Skin of body (tissue), 3 donors: ENCODE measurements around the gene RNF167. TPM values are rescaled to one million over a fixed set of nuclear protein-coding genes. Genes with fewer than 3 reads are reported as not detected.

Experiments
- DNase-seq: peaks from one replicate; lab custom pipeline; 2025; lab: John Stamatoyannopoulos, UW
- small RNA-seq: library from RNA; depleted of rRNA; stranded (forward); fragments of <200 nt; gene quantifications from one replicate; pipeline ENCODE3, GENCODE V24; 2014; ENCODE audit warnings: low replicate concordance
- total RNA-seq: library from RNA; depleted of rRNA; stranded (reverse); fragments of >200 nt; gene quantifications from one replicate; pipeline ENCODE4 v1.2.3, GENCODE V29; 2014

RNF167 gene
- total RNA-seq, 1 donor from 2014 or later: 20.6 TPM

DNA sequence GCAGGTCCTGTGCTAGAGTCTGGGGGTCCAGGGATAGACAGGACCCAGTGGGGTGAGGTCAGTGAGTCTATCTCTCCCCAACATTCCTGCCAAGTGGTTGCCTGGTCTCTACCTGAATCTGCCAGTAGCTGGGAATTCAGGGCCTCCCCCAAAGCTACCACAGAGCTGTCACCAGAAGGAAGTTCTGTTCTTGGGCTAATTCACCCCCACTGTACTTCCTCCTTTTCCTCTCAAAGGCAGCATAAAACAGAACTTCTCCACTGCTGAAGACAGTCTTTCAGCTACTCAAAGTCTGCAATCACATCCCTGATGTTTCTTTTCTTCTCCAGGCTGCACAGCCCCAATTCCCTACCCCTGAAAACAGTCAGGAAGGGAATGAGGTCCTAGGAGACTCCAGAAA lies 38.7 kb downstream of the RNF167 start:
- no peak for DNase-seq

DNA sequence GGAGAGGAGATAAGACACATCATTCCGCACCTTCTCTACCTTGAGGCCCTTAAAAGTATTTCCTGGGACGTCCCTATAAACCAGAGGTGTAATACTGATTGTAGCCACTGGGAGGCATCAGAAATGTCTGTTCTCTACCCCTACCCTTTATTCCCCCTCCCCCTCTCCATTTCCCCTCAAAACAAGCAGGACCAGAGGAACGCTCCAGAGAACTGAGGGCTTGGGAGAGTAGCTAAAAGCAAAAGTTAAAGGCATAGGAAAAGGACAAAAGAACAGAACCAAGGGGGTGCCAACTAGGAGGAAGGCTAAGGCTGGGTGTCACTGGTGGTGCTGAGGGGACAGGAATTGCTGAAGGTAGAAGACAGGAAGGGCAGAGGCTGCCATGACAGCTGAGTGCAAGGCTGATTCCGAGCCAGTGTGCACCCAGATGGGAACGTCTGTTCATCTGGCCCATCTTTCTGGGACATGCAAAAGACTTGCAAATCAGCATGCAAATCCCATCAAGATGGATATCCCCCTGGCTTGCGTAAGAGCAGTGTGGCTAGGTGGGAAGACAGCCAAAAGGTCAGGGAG lies 40.7 kb downstream of the RNF167 start:
- peak; percentile 8 for DNase-seq

DNA sequence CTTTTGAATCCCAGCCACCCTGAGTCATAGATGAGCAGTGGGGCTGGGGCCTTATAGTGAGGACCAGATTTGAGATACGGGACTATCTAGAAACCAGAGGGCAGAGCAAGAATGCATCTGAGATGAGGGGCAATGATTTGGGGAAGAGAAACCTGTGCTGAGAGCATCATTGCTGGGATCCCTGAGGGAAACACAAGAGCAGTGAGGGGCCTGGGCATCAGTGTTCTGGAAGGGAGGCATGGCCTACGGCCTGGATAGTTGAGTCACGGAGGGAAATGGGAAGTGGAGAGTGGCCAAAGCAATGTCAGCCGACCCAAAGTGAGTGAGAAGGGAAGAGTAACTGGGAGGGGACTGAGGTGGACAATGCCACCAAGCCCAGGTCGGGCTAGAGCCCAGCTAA lies 42.2 kb downstream of the RNF167 start:
- DNase-seq: no peak

DNA sequence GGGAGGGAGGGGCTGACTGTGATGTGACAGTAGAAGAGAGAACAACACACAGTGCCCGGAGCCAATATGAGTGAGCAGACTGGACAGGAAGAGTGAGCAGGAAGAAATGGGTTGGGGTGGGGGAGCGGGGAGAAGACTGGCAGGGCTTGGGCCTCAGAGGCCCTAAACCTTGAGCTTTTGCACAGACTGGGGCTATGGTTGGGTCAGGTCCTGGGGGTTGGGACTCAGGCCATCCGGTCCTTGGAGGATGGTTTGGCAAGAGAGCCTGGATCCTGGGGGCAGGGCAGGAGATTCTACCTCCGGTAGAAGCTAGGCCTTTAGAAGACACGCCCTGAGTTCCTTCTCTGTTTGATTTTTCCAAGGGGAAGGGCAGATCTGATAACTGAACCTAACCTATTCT lies 46.3 kb downstream of the RNF167 start:
- DNase-seq: no peak

DNA sequence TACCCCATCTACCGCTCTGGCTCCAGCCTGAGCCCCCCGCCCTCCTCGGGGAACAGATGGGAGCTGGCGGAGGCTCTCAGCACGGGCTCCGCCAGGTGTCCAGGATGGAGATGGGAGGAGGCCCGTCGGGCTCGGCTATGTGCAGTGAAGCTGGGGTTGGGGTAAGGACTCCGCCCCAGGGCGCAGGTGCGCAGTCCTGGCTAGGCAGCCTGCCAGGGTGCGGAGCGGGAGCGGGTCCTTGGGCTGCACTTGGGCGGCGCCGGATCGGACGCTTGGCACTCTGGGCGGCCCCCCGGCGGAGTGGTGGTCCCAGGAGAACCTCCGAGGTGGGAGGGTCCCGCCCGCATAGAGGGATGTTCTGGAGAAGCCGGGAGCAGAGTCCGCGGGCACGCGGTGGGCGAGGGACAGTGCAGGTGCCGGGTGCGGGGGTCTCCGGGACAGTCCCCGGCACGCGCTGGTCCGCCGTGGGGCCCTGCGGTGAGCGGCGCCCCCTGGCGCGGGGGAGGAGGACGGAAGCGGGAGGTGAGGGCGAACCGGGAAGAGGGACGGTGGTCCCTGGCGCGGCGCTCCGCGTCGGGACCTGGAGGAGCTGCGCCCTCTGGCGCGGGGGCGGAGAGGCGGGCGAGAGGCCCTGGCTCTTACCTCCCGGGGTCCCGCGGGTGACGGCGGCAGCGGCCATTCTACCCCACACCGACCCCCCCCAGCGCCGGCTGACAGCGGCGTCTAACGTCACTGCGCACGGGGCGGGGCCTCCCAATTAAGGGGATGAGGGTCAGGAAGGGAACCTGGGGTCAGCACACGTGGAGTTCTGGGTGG lies 47.1 kb downstream of the RNF167 start, which contains the start of gene CAMTA2:
Gene CAMTA2 (minus strand): TSS at position 725 of the 816 bp plus-strand sequence. CDS start 1,453 bp downstream, outside the sequence.
- peak; percentile 59 for DNase-seq

DNA sequence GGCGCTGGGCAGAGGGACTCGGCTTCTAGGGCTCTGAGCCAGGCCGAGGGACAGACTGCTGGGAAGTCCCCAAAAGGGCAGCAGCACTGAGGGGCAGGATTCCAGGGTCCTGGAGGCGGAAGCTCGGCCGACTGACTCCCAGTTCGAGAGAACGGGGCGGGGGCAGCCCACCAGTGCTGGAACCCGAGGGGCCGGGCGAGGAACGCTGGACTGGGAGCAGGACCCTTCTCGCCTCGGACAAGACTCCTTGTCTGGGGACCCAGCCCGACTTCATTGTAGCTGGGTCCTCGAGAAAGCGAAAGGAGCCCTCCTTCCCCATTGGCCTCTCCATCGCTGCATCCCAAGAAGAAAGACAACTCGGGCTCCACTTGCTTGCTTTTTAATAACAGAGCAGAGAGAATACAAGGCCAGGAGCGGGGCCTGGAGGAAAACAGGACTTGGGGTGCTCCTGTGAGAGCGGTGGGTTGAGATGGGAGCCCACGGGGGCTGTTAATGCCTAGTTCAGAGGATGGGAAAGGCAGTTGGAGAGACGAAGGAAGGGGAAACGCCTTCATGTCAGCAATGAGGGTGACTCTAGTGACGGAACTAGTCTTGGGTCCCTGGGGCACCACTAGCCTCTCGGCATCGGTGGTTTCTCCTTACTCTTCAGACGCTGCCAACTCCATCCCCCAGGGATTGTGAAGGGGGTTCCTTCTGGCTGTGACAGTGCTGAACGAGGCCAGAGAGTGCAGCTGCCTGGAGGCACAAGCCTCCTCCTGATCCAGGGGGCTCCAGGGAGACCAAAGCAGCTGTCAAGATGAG lies 47.9 kb downstream of the RNF167 start:
- DNase-seq: no peak

DNA sequence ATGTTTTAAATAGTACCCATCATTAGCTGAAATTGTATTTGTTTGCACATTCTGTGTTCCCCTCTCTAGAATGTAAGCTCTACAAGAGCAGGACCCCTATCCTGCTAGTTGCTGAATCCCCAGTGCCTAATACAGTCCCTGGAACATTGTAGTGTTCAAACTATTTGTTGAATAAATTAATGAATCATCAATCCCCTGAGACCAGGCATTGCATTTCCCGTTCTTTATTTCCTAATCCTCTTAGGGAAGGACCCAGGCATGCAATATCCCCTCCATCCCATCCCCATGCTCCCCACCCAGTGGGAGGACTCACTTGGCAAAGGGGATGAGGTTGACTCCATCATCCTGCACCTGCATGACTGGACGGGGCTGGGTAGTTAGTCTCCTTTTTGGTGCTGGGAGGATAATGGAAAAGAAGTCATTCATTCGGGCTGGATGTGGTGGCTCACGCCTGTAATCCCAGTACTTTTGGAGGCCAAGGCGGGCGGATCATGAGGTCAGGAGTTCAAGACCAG lies 54.1 kb downstream of the RNF167 start:
- no peak for DNase-seq

Small RNA genes within 50 kb of the gene (small RNA-seq; reads per million reads assigned to genes)
- not detected for gene MIR6864
- not detected for gene MIR6865

Other genes with a start within 250 kb of the RNF167 start
- gene PELP1, start 236.1 kb upstream of the RNF167 start, total RNA-seq: 20.4 TPM
- gene ARRB2, start 229.6 kb upstream of the RNF167 start, total RNA-seq: 13.0 TPM
- 8.7 TPM for gene MED11, start 208.8 kb upstream of the RNF167 start, total RNA-seq
- gene ZMYND15, start 200.4 kb upstream of the RNF167 start, total RNA-seq: 0.89 TPM
- 6.5 TPM for gene CXCL16, start 200.3 kb upstream of the RNF167 start, total RNA-seq
- not detected for gene TM4SF5, start 168.4 kb upstream of the RNF167 start, total RNA-seq
- gene VMO1, start 153.9 kb upstream of the RNF167 start, total RNA-seq: 1.6 TPM
- gene GLTPD2, start 151.3 kb upstream of the RNF167 start, total RNA-seq: not detected
- 78.3 TPM for gene PSMB6, start 144.1 kb upstream of the RNF167 start, total RNA-seq
- 24.5 TPM for gene PLD2, start 133.1 kb upstream of the RNF167 start, total RNA-seq
- 40.9 TPM for gene MINK1, start 106.9 kb upstream of the RNF167 start, total RNA-seq
- gene C17orf107, start 40.7 kb upstream of the RNF167 start, total RNA-seq: 6.0 TPM
- gene CHRNE, start 37.2 kb upstream of the RNF167 start, total RNA-seq: 0.69 TPM
- gene GP1BA, start 8.0 kb upstream of the RNF167 start, total RNA-seq: 0.10 TPM
- 34.2 TPM for gene SLC25A11, start 222 bp upstream of the RNF167 start, total RNA-seq
- gene PFN1, start 8.3 kb downstream of the RNF167 start, total RNA-seq: 160 TPM
- 378 TPM for gene ENO3, start 10.9 kb downstream of the RNF167 start, total RNA-seq
- 40.7 TPM for gene SPAG7, start 27.5 kb downstream of the RNF167 start, total RNA-seq
- gene CAMTA2, start 47.4 kb downstream of the RNF167 start, total RNA-seq: 17.8 TPM
- gene INCA1, start 57.3 kb downstream of the RNF167 start, total RNA-seq: 0.20 TPM
- gene KIF1C, start 57.7 kb downstream of the RNF167 start, total RNA-seq: 29.1 TPM
- 0.59 TPM for gene SLC52A1, start 95.2 kb downstream of the RNF167 start, total RNA-seq
- 3.1 TPM for gene ZFP3, start 138.2 kb downstream of the RNF167 start, total RNA-seq
- gene ZNF232, start 171.6 kb downstream of the RNF167 start, total RNA-seq: 7.3 TPM
- gene USP6, start 175.8 kb downstream of the RNF167 start, total RNA-seq: 0.20 TPM